PC-3 (cell line): Measurements from ENCODE around the gene DTWD2. TPM values are rescaled to one million over a fixed set of nuclear protein-coding genes. Genes with fewer than 3 reads are reported as not detected.

ENCODE experiments used
- ATAC-seq: fragments of 200-7000 bp; cut with Tn5 transposase; 2 replicates; pipeline ENCODE4 v1.9.1; 2020; ENCODE audit warnings: mild to moderate bottlenecking, moderate library complexity
- BruUV-seq: library from RNA; stranded (reverse); fragments of 400-500 nt; replicated peaks from 2 replicates; lab custom pipeline; 2021; lab: Mats Ljungman, UMichigan
- CTCF ChIA-PET: fragments of 300-600 bp; sonication (Branson Sonifier 250); formaldehyde crosslinking; loops from one replicate; lab custom pipeline; 2022; ENCODE audit warnings: antibody characterized with exemption; lab: Charles Lee
- POLR2A ChIA-PET: fragments of 300-600 bp; sonication (Branson Sonifier 250); formaldehyde crosslinking; loops from one replicate; lab custom pipeline; 2022; ENCODE audit warnings: antibody characterized with exemption; ENCODE audit not compliant: unreplicated experiment; lab: Charles Lee
- DNase-seq: peaks from one replicate; pipeline ENCODE4 v3.0.0-alpha.2; 2015
- H2AFZ ChIP-seq: fragments of 300-600 bp; sonication (generic); 2 replicates; pipeline ENCODE4 v1.6.0; 2016; ENCODE audit warnings: antibody characterized with exemption, low read length
- H3F3A ChIP-seq: fragments of 300-600 bp; sonication (generic); one replicate; pipeline ENCODE4 v1.6.0; 2017; ENCODE audit warnings: antibody characterized with exemption, low read length, control low read depth, mild to moderate bottlenecking; ENCODE audit not compliant: unreplicated experiment
- H3K27ac ChIP-seq: fragments of 300-600 bp; sonication (generic); 2 replicates; pipeline ENCODE4 v1.5.1; 2016; ENCODE audit warnings: mild to moderate bottlenecking, low read length
- H3K27me3 ChIP-seq: fragments of 300-600 bp; sonication (generic); 2 replicates; pipeline ENCODE4 v1.6.1; 2016; ENCODE audit warnings: low read length, mixed read lengths
- H3K36me3 ChIP-seq: fragments of 300-600 bp; sonication (generic); 2 replicates; pipeline ENCODE4 v1.6.1; 2016; ENCODE audit warnings: low read depth, mixed run types, low read length, mixed read lengths
- H3K4me1 ChIP-seq: fragments of 300-600 bp; sonication (generic); 2 replicates; pipeline ENCODE4 v1.5.1; 2016; ENCODE audit warnings: low read length; ENCODE audit not compliant: insufficient read depth
- H3K4me2 ChIP-seq: fragments of 300-600 bp; sonication (generic); 2 replicates; pipeline ENCODE4 v1.6.0; 2016; ENCODE audit warnings: low read length
- H3K4me3 ChIP-seq: fragments of 300-600 bp; sonication (generic); 2 replicates; pipeline ENCODE4 v1.5.1; 2016; ENCODE audit warnings: mild to moderate bottlenecking, low read length, mixed read lengths
- H3K79me2 ChIP-seq: fragments of 300-600 bp; sonication (generic); 2 replicates; pipeline ENCODE4 v1.6.1; 2017; ENCODE audit warnings: low read length, mixed read lengths
- H3K9ac ChIP-seq: fragments of 300-600 bp; sonication (generic); 2 replicates; pipeline ENCODE4 v1.6.0; 2016; ENCODE audit warnings: mild to moderate bottlenecking, low read length
- H3K9me2 ChIP-seq: fragments of 300-600 bp; sonication (generic); replicated peaks from 2 replicates; pipeline ENCODE4 v1.6.1; 2016; ENCODE audit warnings: mixed run types, low read length, mixed read lengths
- H3K9me3 ChIP-seq: fragments of 300-600 bp; sonication (generic); 2 replicates; pipeline ENCODE4 v1.6.1; 2016; ENCODE audit warnings: low read length, mixed read lengths
- H4K20me1 ChIP-seq: fragments of 300-600 bp; sonication (generic); 2 replicates; pipeline ENCODE4 v1.6.1; 2016; ENCODE audit warnings: low read length, mixed read lengths
- EZH2 ChIP-seq: fragments of 300-600 bp; sonication (generic); IDR thresholded peaks from one replicate; pipeline ENCODE4 v1.6.1; 2017; ENCODE audit warnings: antibody characterized with exemption, mild to moderate bottlenecking, low read length; ENCODE audit not compliant: unreplicated experiment
- EZH2phosphoT487 ChIP-seq: fragments of 300-600 bp; sonication (generic); IDR thresholded peaks from 2 replicates; pipeline ENCODE4 v1.6.1; 2018; ENCODE audit warnings: mild to moderate bottlenecking, antibody characterized with exemption, low read length, borderline replicate concordance
- intact Hi-C: fragments of 100-400 bp; cut with micrococcal nuclease; formaldehyde crosslinking; loops from 2 replicates; pipeline ENCODE4 v1.9.0; 2023
- total RNA-seq: library from RNA; depleted of rRNA; stranded (reverse); fragments of >200 nt; gene quantifications from 2 replicates; pipeline ENCODE4 v1.2.3, GENCODE V29; 2014
- TF ChIP-seq, protein P1 (sequence below): fragments of 300-600 bp; sonication (generic); conservative IDR thresholded peaks from 2 replicates; pipeline ENCODE4 v1.5.1; 2017; ENCODE audit warnings: antibody characterized with exemption, low read depth, mild to moderate bottlenecking, low read length

Gene DTWD2
- total RNA-seq, 1 experiment from 2014 or later, result 16.5 TPM

DNA sequence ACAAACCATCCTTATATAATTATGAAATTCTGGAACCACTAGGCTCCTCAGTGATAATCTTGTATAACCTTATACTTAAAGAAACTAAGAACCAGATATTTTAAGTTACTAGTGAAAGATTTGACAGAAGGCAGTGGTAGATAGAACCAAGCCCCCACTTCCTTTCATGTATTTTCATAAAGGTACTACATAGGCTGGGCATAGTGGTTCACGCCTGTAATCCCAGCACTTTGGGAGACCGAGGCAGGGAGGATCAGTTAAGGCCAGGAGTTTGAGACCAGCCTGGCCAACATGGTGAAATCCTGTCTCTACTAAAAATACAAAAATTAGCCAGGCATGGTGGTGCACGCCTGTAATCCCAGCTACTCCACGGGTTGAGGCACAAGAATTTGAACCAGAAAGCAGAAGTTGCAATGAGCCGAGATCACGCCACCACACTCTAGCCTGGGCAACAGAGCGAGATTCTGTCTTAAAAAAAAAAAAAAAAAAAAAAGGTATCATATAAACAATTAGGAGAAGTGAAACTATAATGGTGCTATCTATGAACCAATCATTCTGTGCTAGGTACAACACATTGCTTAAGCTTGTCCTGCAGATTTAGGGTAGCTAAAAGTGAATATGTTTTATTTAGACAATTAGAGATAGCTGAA, 27.9 kb upstream of the DTWD2 start:
- H3K4me3 ChIP-seq, result no peak overlapping the region
- no peak overlapping the region for H3K27ac ChIP-seq
- H2AFZ ChIP-seq, result no peak overlapping the region
- no peak for ATAC-seq
- H3K4me1 ChIP-seq, result peaks cover 16% of the 10 kb centered on the region
- no peaks in the 10 kb centered on the region for H3K9me3 ChIP-seq
- intact Hi-C loops, result no loop called here
- H4K20me1 ChIP-seq, result no peaks in the 10 kb centered on the region
- no peaks in the 10 kb centered on the region for H3K36me3 ChIP-seq
- no peaks in the 10 kb centered on the region for H3K79me2 ChIP-seq
- POLR2A ChIA-PET, result no interaction called here
- H3K4me2 ChIP-seq, result no peak overlapping the region
- DNase-seq, result no peak
- H3K9ac ChIP-seq, result no peak overlapping the region
- TF ChIP-seq EZH2phosphoT487 (no peak), EZH2 (no peak)
- TF ChIP-seq, protein P1, sequence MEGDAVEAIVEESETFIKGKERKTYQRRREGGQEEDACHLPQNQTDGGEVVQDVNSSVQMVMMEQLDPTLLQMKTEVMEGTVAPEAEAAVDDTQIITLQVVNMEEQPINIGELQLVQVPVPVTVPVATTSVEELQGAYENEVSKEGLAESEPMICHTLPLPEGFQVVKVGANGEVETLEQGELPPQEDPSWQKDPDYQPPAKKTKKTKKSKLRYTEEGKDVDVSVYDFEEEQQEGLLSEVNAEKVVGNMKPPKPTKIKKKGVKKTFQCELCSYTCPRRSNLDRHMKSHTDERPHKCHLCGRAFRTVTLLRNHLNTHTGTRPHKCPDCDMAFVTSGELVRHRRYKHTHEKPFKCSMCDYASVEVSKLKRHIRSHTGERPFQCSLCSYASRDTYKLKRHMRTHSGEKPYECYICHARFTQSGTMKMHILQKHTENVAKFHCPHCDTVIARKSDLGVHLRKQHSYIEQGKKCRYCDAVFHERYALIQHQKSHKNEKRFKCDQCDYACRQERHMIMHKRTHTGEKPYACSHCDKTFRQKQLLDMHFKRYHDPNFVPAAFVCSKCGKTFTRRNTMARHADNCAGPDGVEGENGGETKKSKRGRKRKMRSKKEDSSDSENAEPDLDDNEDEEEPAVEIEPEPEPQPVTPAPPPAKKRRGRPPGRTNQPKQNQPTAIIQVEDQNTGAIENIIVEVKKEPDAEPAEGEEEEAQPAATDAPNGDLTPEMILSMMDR, result no peak
- no peaks in the 10 kb centered on the region for H3K27me3 ChIP-seq
- no peaks in the 10 kb centered on the region for H3F3A ChIP-seq
- BruUV-seq, result no TSS peak
- H3K9me2 ChIP-seq, result no peaks in the 10 kb centered on the region
- CTCF ChIA-PET, result no interaction called here

DNA sequence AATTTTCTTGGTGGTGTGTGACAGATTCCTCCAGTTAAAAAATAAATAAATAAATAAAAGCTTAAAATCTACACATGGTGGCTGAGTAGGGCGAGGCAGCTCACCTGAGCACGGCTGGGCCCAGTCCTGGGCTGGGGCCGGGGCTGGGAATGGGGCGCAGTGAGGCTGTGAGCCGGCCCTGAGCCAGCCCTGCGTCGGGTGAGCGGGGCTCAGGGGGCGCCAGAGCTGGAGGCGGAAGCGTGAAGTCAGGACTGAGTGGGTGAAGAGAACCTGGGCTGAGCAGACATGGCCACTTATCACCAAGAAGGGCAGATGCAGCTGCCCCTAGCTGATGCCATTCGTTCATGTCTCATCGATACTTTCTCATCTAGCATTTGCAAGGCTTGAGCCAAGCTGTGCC, 22.8 kb upstream of the DTWD2 start:
- Histone ChIP-seq H3K27ac (no peak overlapping the region), H3K4me1 (no peaks in the 10 kb centered on the region; the same call in 1 of the 2 replicates), H3K36me3 (no peaks in the 10 kb centered on the region), H3K4me2 (no peak overlapping the region), H3K9me2 (no peaks in the 10 kb centered on the region), H2AFZ (no peak overlapping the region), H4K20me1 (no peaks in the 10 kb centered on the region), H3K4me3 (no peak overlapping the region), H3K27me3 (no peaks in the 10 kb centered on the region), H3K9ac (no peak overlapping the region), H3K9me3 (no peaks in the 10 kb centered on the region), H3K79me2 (no peaks in the 10 kb centered on the region), H3F3A (no peaks in the 10 kb centered on the region)
- no TSS peak for BruUV-seq
- DNase-seq, result no peak
- TF ChIP-seq EZH2, result no peak
- TF ChIP-seq, protein P1, result no peak
- no peak for TF ChIP-seq EZH2phosphoT487
- no peak for ATAC-seq
- intact Hi-C loops, result no loop called here
- ChIA-PET POLR2A (no interaction called here), CTCF (no interaction called here)

DNA sequence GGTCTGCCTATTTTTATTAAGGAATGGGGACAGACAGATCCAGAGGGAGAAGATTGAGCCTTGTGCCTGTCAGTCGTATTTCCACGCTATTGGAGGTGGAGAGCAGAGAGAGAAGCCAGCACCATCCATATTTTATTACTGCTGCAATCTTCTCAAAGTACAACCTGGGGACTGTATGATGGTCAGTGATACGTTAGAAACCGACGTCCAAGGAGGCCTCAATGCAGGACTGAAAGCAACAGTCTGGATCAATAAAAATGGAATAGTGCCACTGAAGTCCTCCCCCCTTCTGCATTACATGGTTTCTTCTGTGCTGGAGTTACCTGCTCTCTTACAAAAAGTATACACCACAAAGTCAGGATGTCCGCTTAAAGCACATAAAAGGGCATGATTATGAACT, 21.9 kb upstream of the DTWD2 start:
- no peaks in the 10 kb centered on the region for H3F3A ChIP-seq
- no peak overlapping the region for H2AFZ ChIP-seq
- no peaks in the 10 kb centered on the region for H3K9me3 ChIP-seq
- ChIA-PET CTCF (no interaction called here), POLR2A (no interaction called here)
- no peak overlapping the region for H3K4me2 ChIP-seq
- no peaks in the 10 kb centered on the region for H3K27me3 ChIP-seq
- no peaks in the 10 kb centered on the region for H3K79me2 ChIP-seq
- ATAC-seq (no peak), DNase-seq (no peak)
- no peak overlapping the region for H3K27ac ChIP-seq
- no peak overlapping the region for H3K4me3 ChIP-seq
- TF ChIP-seq EZH2phosphoT487, result no peak
- TF ChIP-seq, protein P1, result no peak
- no peak for TF ChIP-seq EZH2
- H4K20me1 ChIP-seq, result no peaks in the 10 kb centered on the region
- no peaks in the 10 kb centered on the region; the same call in 1 of the 2 replicates for H3K4me1 ChIP-seq
- H3K36me3 ChIP-seq, result no peaks in the 10 kb centered on the region
- intact Hi-C loops, result no loop called here
- H3K9me2 ChIP-seq, result no peaks in the 10 kb centered on the region
- BruUV-seq, result no TSS peak
- H3K9ac ChIP-seq, result no peak overlapping the region
